IMR-90 (cell line): ENCODE data around the gene PIK3C3. TPM values are rescaled to one million over a fixed set of nuclear protein-coding genes. Genes with fewer than 3 reads are reported as not detected.
A peak's percentile ranks its signal among the peaks of the same experiment; 100 is the strongest.

Experiments
- ATAC-seq: fragments of 200-7000 bp; cut with Tn5 transposase; 2 replicates; pipeline ENCODE4 v1.9.1; 2020; ENCODE audit warnings: low read depth, mild to moderate bottlenecking, moderate library complexity
- BruUV-seq: library from RNA; stranded (reverse); fragments of 400-500 nt; replicated peaks from 2 replicates; lab custom pipeline; 2021; lab: Mats Ljungman, UMichigan
- CTCF ChIA-PET: fragments of 300-600 bp; formaldehyde crosslinking; extraction: SDS; loops from one replicate; lab custom pipeline; 2021; ENCODE audit warnings: antibody characterized with exemption; lab: Yijun Ruan, JAX
- POLR2A ChIA-PET: fragments of 300-600 bp; sonication (Branson Sonifier 250); formaldehyde crosslinking; loops from one replicate; lab custom pipeline; 2022; ENCODE audit warnings: antibody characterized with exemption; ENCODE audit not compliant: unreplicated experiment; lab: Charles Lee
- DNase-seq: peaks from one replicate; pipeline ENCODE4 v3.0.0; 2013
- H2AFZ ChIP-seq: replicated peaks from 2 replicates; pipeline ENCODE3; 2013; ENCODE audit warnings: low read length, mild to moderate bottlenecking; ENCODE audit not compliant: poor library complexity
- H2AK5ac ChIP-seq: 2 replicates; pipeline ENCODE4 v1.6.1; 2013; ENCODE audit warnings: low read depth, low read length, inconsistent platforms
- H2AK9ac ChIP-seq: replicated peaks from 2 replicates; pipeline ENCODE3; 2013; ENCODE audit warnings: mild to moderate bottlenecking, low read depth, low read length, moderate library complexity; ENCODE audit not compliant: poor library complexity
- H2BK120ac ChIP-seq: 2 replicates; pipeline ENCODE4 v1.6.1; 2013; ENCODE audit warnings: low read depth, low read length, inconsistent platforms
- H2BK15ac ChIP-seq: 3 replicates; pipeline ENCODE4 v1.6.1; 2013; ENCODE audit warnings: low read depth, low read length, inconsistent platforms
- H2BK20ac ChIP-seq: 2 replicates; pipeline ENCODE4 v1.6.1; 2013; ENCODE audit warnings: low read depth, mild to moderate bottlenecking, inconsistent platforms, low read length, moderate library complexity
- H2BK5ac ChIP-seq: 2 replicates; pipeline ENCODE4 v1.6.1; 2013; ENCODE audit warnings: mild to moderate bottlenecking, low read depth, low read length, inconsistent platforms; ENCODE audit not compliant: poor library complexity, severe bottlenecking
- H3K14ac ChIP-seq: replicated peaks from 2 replicates; pipeline ENCODE4 v1.6.1; 2013; ENCODE audit warnings: low read depth, low read length, inconsistent platforms
- H3K18ac ChIP-seq: 2 replicates; pipeline ENCODE4 v1.6.1; 2013; ENCODE audit warnings: low read depth, low read length, control low read depth
- H3K23ac ChIP-seq: 2 replicates; pipeline ENCODE4 v1.6.1; 2013; ENCODE audit warnings: low read depth, low read length, inconsistent platforms
- H3K27ac ChIP-seq: 2 replicates; pipeline ENCODE4 v1.5.1; 2013; ENCODE audit warnings: mild to moderate bottlenecking, control low read depth, low read length; ENCODE audit not compliant: insufficient read depth
- H3K27me3 ChIP-seq: 2 replicates; pipeline ENCODE4 v1.6.1; 2013; ENCODE audit warnings: low read length; ENCODE audit not compliant: control insufficient read depth, insufficient read depth
- H3K36me3 ChIP-seq: 2 replicates; pipeline ENCODE4 v1.6.1; 2013; ENCODE audit warnings: low read length, mixed read lengths; ENCODE audit not compliant: control insufficient read depth, insufficient read depth
- H3K4ac ChIP-seq: 2 replicates; pipeline ENCODE4 v1.6.1; 2013; ENCODE audit warnings: low read depth, low read length, inconsistent platforms
- H3K4me1 ChIP-seq: 2 replicates; pipeline ENCODE4 v1.6.1; 2013; ENCODE audit warnings: low read length, mixed read lengths; ENCODE audit not compliant: control insufficient read depth, insufficient read depth
- H3K4me2 ChIP-seq: 2 replicates; pipeline ENCODE4 v1.6.1; 2013; ENCODE audit warnings: low read depth, mild to moderate bottlenecking, control low read depth, low read length, moderate library complexity
- H3K4me3 ChIP-seq: 2 replicates; pipeline ENCODE4 v1.5.1; 2013; ENCODE audit warnings: low read depth, mild to moderate bottlenecking, control low read depth, low read length, moderate library complexity; ENCODE audit not compliant: insufficient read depth
- H3K56ac ChIP-seq: 2 replicates; pipeline ENCODE4 v1.6.1; 2013; ENCODE audit warnings: low read length, inconsistent platforms; ENCODE audit not compliant: insufficient read depth; ENCODE audit errors: extremely low read depth
- H3K79me1 ChIP-seq, 2 experiments: 2 replicates each; pipeline ENCODE4 v1.6.1; 2013; ENCODE audit warnings: low read length in 2 of 2, inconsistent platforms in 1 of 2, low read depth in 1 of 2
- H3K9ac ChIP-seq: 2 replicates; pipeline ENCODE4 v1.6.1; 2013; ENCODE audit warnings: low read depth, low read length, control low read depth
- H3K9me1 ChIP-seq: 2 replicates; pipeline ENCODE4 v1.6.1; 2013; ENCODE audit warnings: low read length, inconsistent platforms; ENCODE audit not compliant: insufficient read depth
- H3K9me3 ChIP-seq: 2 replicates; pipeline ENCODE4 v1.6.1; 2013; ENCODE audit warnings: low read length; ENCODE audit not compliant: control insufficient read depth, insufficient read depth
- H4K20me1 ChIP-seq: 2 replicates; pipeline ENCODE4 v1.6.1; 2013; ENCODE audit warnings: low read length, inconsistent platforms; ENCODE audit not compliant: insufficient read depth
- H4K5ac ChIP-seq: 2 replicates; pipeline ENCODE4 v1.6.1; 2013; ENCODE audit warnings: mild to moderate bottlenecking, low read depth, low read length, control low read depth
- H4K8ac ChIP-seq, 2 experiments: 2 replicates each; pipeline ENCODE4 v1.6.1; 2013; ENCODE audit warnings: low read depth in 2 of 2, low read length in 2 of 2, control low read depth in 1 of 2, inconsistent platforms in 1 of 2
- H4K91ac ChIP-seq: 2 replicates; pipeline ENCODE4 v1.6.1; 2013; ENCODE audit warnings: low read depth, low read length, inconsistent platforms; ENCODE audit not compliant: insufficient read depth
- CEBPB ChIP-seq: IDR thresholded peaks from 2 replicates; pipeline ENCODE4 v1.6.1; 2012; ENCODE audit warnings: low read depth, low read length, improper control_type of control experiment
- CHD1 ChIP-seq: IDR thresholded peaks from 2 replicates; pipeline ENCODE4 v1.6.1; 2012; ENCODE audit warnings: low read depth, low read length, improper control_type of control experiment
- FOS ChIP-seq: fragments of 150-350 bp; IDR thresholded peaks from 2 replicates; pipeline ENCODE4 v1.6.1; 2016; ENCODE audit warnings: low read depth, low read length
- MAFK ChIP-seq: IDR thresholded peaks from 2 replicates; pipeline ENCODE4 v1.6.1; 2012; ENCODE audit warnings: low read depth, low read length, improper control_type of control experiment
- MAZ ChIP-seq: IDR thresholded peaks from 2 replicates; pipeline ENCODE4 v1.6.1; 2012; ENCODE audit warnings: low read depth, mild to moderate bottlenecking, low read length, improper control_type of control experiment, moderate library complexity, borderline replicate concordance
- MXI1 ChIP-seq: IDR thresholded peaks from 2 replicates; pipeline ENCODE4 v1.6.1; 2012; ENCODE audit warnings: low read depth, mild to moderate bottlenecking, low read length, moderate library complexity, borderline replicate concordance
- NFE2L2 ChIP-seq: fragments of 150-350 bp; IDR thresholded peaks from 2 replicates; pipeline ENCODE4 v1.6.1; 2016; ENCODE audit warnings: low read depth, mild to moderate bottlenecking, low read length
- POLR2A ChIP-seq: IDR thresholded peaks from 2 replicates; pipeline ENCODE4 v1.6.1; 2012; ENCODE audit warnings: mild to moderate bottlenecking, low read depth, low read length
- RAD21 ChIP-seq: IDR thresholded peaks from 2 replicates; pipeline ENCODE4 v1.6.1; 2012; ENCODE audit warnings: low read length, improper control_type of control experiment
- RCOR1 ChIP-seq: IDR thresholded peaks from 2 replicates; pipeline ENCODE4 v1.6.1; 2012; ENCODE audit warnings: mild to moderate bottlenecking, low read length, improper control_type of control experiment; ENCODE audit not compliant: insufficient replicate concordance
- RFX5 ChIP-seq: IDR thresholded peaks from 2 replicates; pipeline ENCODE4 v1.8.0; 2012; ENCODE audit warnings: low read depth, mild to moderate bottlenecking, low read length, moderate library complexity
- SMC3 ChIP-seq: fragments of 150-350 bp; IDR thresholded peaks from 2 replicates; pipeline ENCODE4 v1.6.1; 2016; ENCODE audit warnings: low read depth, mild to moderate bottlenecking, antibody characterized with exemption, low read length, moderate library complexity
- WGBS, 2 experiments: methylation state at CpG; one replicate each; pipeline versions ENCODE4 v1.1.5 to v1.1.7; 2013; ENCODE audit warnings: missing lambda C conversion rate in 2 of 2; ENCODE audit not compliant: insufficient read length in 1 of 2; ENCODE audit errors: extremely low coverage in 2 of 2; 5-methylcytosine and 5-hydroxymethylcytosine counted together
- dilution Hi-C: fragments of 300-500 bp; cut with HindIII; formaldehyde crosslinking; loops from one replicate; pipeline ENCODE4 v1.14.3; 2018; ENCODE audit warnings: low sequenced_read_pairs; ENCODE audit not compliant: unreplicated experiment
- in situ Hi-C: fragments of 300-500 bp; cut with MboI; formaldehyde crosslinking; loops from 3 replicates; pipeline ENCODE4 v1.14.3; 2019; ENCODE audit warnings: low sequenced_read_pairs, inconsistent platforms, mixed read lengths
- intact Hi-C: fragments of 100-400 bp; cut with micrococcal nuclease; formaldehyde crosslinking; loops from 2 replicates; pipeline ENCODE4 v1.10.0; 2022
- polyA plus RNA-seq, 3 experiments: library from polyadenylated mRNA; depleted of rRNA; stranded (reverse); fragments of >200 nt; gene quantifications; 2 replicates each; pipeline ENCODE4 v1.2.3, GENCODE V29; 2012; ENCODE audit warnings: low replicate concordance in 1 of 3
- total RNA-seq: library from RNA; depleted of rRNA; stranded (reverse); fragments of >200 nt; gene quantifications from 2 replicates; pipeline ENCODE4 v1.2.3, GENCODE V29; 2012
- TF ChIP-seq, protein P1 (sequence below): fragments of 150-350 bp; IDR thresholded peaks from 2 replicates; pipeline ENCODE4 v1.6.1; 2017; ENCODE audit warnings: mild to moderate bottlenecking, antibody characterized with exemption, low read length, low read depth
- TF ChIP-seq, protein P2 (sequence below): conservative IDR thresholded peaks from 2 replicates; pipeline ENCODE4 v1.5.1; 2012; ENCODE audit warnings: mild to moderate bottlenecking, low read depth, low read length, improper control_type of control experiment
- TF ChIP-seq, protein P3 (sequence below): fragments of 150-350 bp; IDR thresholded peaks from 2 replicates; pipeline ENCODE4 v1.6.1; 2016; ENCODE audit warnings: low read depth, mild to moderate bottlenecking, low read length, moderate library complexity, borderline replicate concordance

The PIK3C3 gene
- total and polyA plus RNA-seq, 2 of the 4 experiments (the other 2 are of a cell fraction) = 41.2 to 57.2 TPM

DNA sequence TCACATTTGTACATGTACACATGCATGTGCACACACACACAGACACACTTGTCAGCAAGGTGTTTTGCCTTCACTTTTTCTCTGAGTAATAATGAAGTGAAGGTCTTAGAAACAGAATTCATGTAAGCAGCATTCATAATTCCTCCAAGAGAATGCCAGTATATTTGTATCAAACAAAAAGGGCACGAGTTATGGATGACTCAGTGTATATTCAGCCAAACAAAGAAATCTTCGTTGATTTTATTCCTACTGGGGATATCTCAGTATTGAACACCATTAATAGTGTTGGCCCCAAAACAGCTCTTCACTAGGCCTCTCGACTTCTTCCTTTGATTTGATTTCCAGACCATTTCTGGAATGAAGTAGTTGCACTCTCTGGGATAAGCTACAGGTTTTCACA is 125.3 kb downstream of the PIK3C3 start:
- Histone ChIP-seq H3K9me1 (no peaks in the 10 kb centered on the region), H3K36me3 (peaks cover 3% of the 10 kb centered on the region; the same call in 1 of the 2 replicates), H2AK5ac (no peak overlapping the region), H3K4me1 (peaks cover 2% of the 10 kb centered on the region; the same call in 1 of the 2 replicates), H3K27me3 (no peaks in the 10 kb centered on the region), H2BK120ac (no peak overlapping the region), H4K91ac (no peak overlapping the region), H3K79me1 (no peaks in the 10 kb centered on the region), H3K4me3 (no peak overlapping the region), H2BK5ac (no peak overlapping the region), H4K8ac (no peak overlapping the region), H3K9me3 (no peaks in the 10 kb centered on the region), H2AFZ (no peak overlapping the region), H3K23ac (no peak overlapping the region), H3K14ac (no peak overlapping the region), H3K18ac (no peak overlapping the region), H3K56ac (no peak overlapping the region), H4K5ac (no peak overlapping the region), H3K4ac (no peak overlapping the region), H3K27ac (no peak overlapping the region), H4K20me1 (no peaks in the 10 kb centered on the region), H2BK20ac (no peak overlapping the region), H2BK15ac (no peak overlapping the region), H2AK9ac (no peak overlapping the region), H3K4me2 (no peak overlapping the region), H3K9ac (no peak overlapping the region)
- dilution Hi-C loops (no loop called here), intact Hi-C loops (no loop called here), in situ Hi-C loops (no loop called here)
- DNase-seq (peak; percentile 29), ATAC-seq (peak; percentile 29)
- CTCF ChIA-PET = interaction anchor here (0.6 kb wide), 1 partner anchor 52 kb away, joined by 3 read pairs; no protein-coding TSS in a partner anchor
- TF ChIP-seq MAFK = no peak
- TF ChIP-seq RCOR1 = no peak
- TF ChIP-seq, protein P1, sequence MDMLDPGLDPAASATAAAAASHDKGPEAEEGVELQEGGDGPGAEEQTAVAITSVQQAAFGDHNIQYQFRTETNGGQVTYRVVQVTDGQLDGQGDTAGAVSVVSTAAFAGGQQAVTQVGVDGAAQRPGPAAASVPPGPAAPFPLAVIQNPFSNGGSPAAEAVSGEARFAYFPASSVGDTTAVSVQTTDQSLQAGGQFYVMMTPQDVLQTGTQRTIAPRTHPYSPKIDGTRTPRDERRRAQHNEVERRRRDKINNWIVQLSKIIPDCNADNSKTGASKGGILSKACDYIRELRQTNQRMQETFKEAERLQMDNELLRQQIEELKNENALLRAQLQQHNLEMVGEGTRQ = no peak
- TF ChIP-seq RFX5 = no peak
- TF ChIP-seq, protein P2, sequence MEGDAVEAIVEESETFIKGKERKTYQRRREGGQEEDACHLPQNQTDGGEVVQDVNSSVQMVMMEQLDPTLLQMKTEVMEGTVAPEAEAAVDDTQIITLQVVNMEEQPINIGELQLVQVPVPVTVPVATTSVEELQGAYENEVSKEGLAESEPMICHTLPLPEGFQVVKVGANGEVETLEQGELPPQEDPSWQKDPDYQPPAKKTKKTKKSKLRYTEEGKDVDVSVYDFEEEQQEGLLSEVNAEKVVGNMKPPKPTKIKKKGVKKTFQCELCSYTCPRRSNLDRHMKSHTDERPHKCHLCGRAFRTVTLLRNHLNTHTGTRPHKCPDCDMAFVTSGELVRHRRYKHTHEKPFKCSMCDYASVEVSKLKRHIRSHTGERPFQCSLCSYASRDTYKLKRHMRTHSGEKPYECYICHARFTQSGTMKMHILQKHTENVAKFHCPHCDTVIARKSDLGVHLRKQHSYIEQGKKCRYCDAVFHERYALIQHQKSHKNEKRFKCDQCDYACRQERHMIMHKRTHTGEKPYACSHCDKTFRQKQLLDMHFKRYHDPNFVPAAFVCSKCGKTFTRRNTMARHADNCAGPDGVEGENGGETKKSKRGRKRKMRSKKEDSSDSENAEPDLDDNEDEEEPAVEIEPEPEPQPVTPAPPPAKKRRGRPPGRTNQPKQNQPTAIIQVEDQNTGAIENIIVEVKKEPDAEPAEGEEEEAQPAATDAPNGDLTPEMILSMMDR = no peak
- TF ChIP-seq MAZ = no peak
- TF ChIP-seq NFE2L2 = no peak
- TF ChIP-seq CEBPB = no peak
- no peak for TF ChIP-seq RAD21
- TF ChIP-seq SMC3 = no peak
- no peak for TF ChIP-seq FOS
- no peak for TF ChIP-seq MXI1
- no peak for TF ChIP-seq CHD1
- TF ChIP-seq, protein P3, sequence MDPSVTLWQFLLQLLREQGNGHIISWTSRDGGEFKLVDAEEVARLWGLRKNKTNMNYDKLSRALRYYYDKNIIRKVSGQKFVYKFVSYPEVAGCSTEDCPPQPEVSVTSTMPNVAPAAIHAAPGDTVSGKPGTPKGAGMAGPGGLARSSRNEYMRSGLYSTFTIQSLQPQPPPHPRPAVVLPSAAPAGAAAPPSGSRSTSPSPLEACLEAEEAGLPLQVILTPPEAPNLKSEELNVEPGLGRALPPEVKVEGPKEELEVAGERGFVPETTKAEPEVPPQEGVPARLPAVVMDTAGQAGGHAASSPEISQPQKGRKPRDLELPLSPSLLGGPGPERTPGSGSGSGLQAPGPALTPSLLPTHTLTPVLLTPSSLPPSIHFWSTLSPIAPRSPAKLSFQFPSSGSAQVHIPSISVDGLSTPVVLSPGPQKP = no peak
- no peak for TF ChIP-seq POLR2A
- BruUV-seq = no TSS peak
- WGBS, 2 experiments = no CpG with 5 or more reads among the region's 3 CpGs
- POLR2A ChIA-PET = no interaction called here
